ENCODE results near the gene NME3. TPM values are rescaled to one million over a fixed set of nuclear protein-coding genes. Genes with fewer than 3 reads are reported as not detected.

Gene NME3
- total and polyA plus RNA-seq, 9 of the 15 experiments (the other 6 are each of a cell fraction or from before 2014, with no cell fraction given), result 0.68 to 76.3 (median 11.5) TPM

- 0 out of 2 replicates have a peak, but pooled peaks have one; percentile 3 for TF ChIP-seq MYC (IDR thresholded peaks at IDR 0.05; ENCODE audit: low read depth, low read length)
- TF ChIP-seq MYC (CRISPR knock-in tag; IDR thresholded peaks at IDR 0.05; ENCODE audit: borderline replicate concordance, low read depth), result no peak
- TF ChIP-seq AFF4 (CRISPR knock-in tag; IDR thresholded peaks at IDR 0.05), result 0 out of 2 replicates have a peak, but pooled peaks have one; percentile 10
- 0 out of 4 replicates have a peak, but pooled peaks of 1 of the 2 experiments have one; percentile 46 for TF ChIP-seq SIN3A (IDR thresholded peaks at IDR 0.05; ENCODE audit: borderline replicate concordance in 2 of 2, control insufficient read depth in 1 of 2, low read depth in 2 of 2, low read length in 2 of 2)
- 0 out of 2 replicates have a peak, but pooled peaks have one; percentile 59 for TF ChIP-seq ZNF431 (CRISPR knock-in tag; IDR thresholded peaks at IDR 0.05)
- TF ChIP-seq GTF2B (IDR thresholded peaks at IDR 0.05; ENCODE audit: extremely low read depth, insufficient read length), result no peak
- no peak for TF ChIP-seq ZNF507 (tag; conservative IDR thresholded peaks at IDR 0.05)
Observed at GRCh38 chr16:1772362-1772907, 1.1 kb upstream of the NME3 start, which contains the start of gene EME2 (continued).
